ENCODE results near the gene INO80E.
"Not testable (repeated sequence)": the region's sequence is repeated elsewhere in the genome, so short reads cannot be mapped to it uniquely, and the experiment has no call there.

The INO80E gene

GRCh38 chr16:30009990-30010843 is 14.2 kb downstream of the INO80E start:
- DNase-seq (ENCODE audit: low spot score), result no peak

- no peak for DNase-seq (ENCODE audit: low spot score)
These were observed 15.0 kb downstream of the INO80E start, which contains the start of gene DOC2A for GRCh38 chr16:30010844-30011713. Gene DOC2A (minus strand): TSS chr16:30011027. CDS start chr16:30010222, 805 bp downstream.

GRCh38 chr16:30011714-30012504 is 15.9 kb downstream of the INO80E start:
- no peak for DNase-seq (ENCODE audit: low spot score)

GRCh38 chr16:30012598-30012997 is 16.6 kb downstream of the INO80E start:
- not testable (repeated sequence) for DNase-seq (ENCODE audit: low spot score)

- not testable (repeated sequence) for DNase-seq (ENCODE audit: low spot score)
These were observed 19.4 kb downstream of the INO80E start for GRCh38 chr16:30015450-30015849.

GRCh38 chr16:30016555-30017276 is 20.7 kb downstream of the INO80E start:
- no peak for DNase-seq (ENCODE audit: low spot score)

- DNase-seq (ENCODE audit: low spot score), result no peak
These were observed 21.2 kb downstream of the INO80E start for GRCh38 chr16:30017277-30017656.

- not testable (repeated sequence) for DNase-seq (ENCODE audit: low spot score)
These were observed 21.9 kb downstream of the INO80E start for GRCh38 chr16:30017937-30018336.

GRCh38 chr16:30018731-30019158 is 22.7 kb downstream of the INO80E start:
- no peak for DNase-seq (ENCODE audit: low spot score)

- DNase-seq (ENCODE audit: low spot score), result no peak
These were observed 26.8 kb downstream of the INO80E start, which contains the start of gene C16orf92 for GRCh38 chr16:30022887-30023286. Gene C16orf92 (plus strand): TSS chr16:30023198. CDS start chr16:30023341, 143 bp downstream.

- no peak for DNase-seq (ENCODE audit: low spot score)
These were observed 27.5 kb downstream of the INO80E start for GRCh38 chr16:30023586-30023985.

GRCh38 chr16:30024451-30024850 is 28.4 kb downstream of the INO80E start:
- DNase-seq (ENCODE audit: low spot score), result no peak

GRCh38 chr16:30025156-30025555 is 29.1 kb downstream of the INO80E start:
- DNase-seq (ENCODE audit: low spot score), result no peak

GRCh38 chr16:30025574-30025973 is 29.5 kb downstream of the INO80E start:
- DNase-seq (ENCODE audit: low spot score), result no peak

- no peak for DNase-seq (ENCODE audit: low spot score)
These were observed 30.4 kb downstream of the INO80E start for GRCh38 chr16:30026449-30026848.

- DNase-seq (ENCODE audit: low spot score), result no peak
These were observed 31.8 kb downstream of the INO80E start for GRCh38 chr16:30027588-30028437.

- no peak for DNase-seq (ENCODE audit: low spot score)
These were observed 32.5 kb downstream of the INO80E start for GRCh38 chr16:30028438-30029076.

- no peak for DNase-seq (ENCODE audit: low spot score)
These were observed 34.1 kb downstream of the INO80E start for GRCh38 chr16:30030011-30030685.

GRCh38 chr16:30030841-30031413 is 34.9 kb downstream of the INO80E start, which contains the start of gene TLCD3B:
Gene TLCD3B (minus strand): TSS chr16:30031271. CDS start chr16:30030527, 744 bp downstream.
- peak; percentile 46 for DNase-seq (ENCODE audit: low spot score)

All from Ammon's horn (tissue), 1 donor.